ENCODE data around the gene MED17.

GRCh38 chr11:93735627-93736026, 48.5 kb upstream of the MED17 start:
- TF ChIP-seq CTCF (conservative IDR thresholded peaks at IDR 0.05) = no peak
- no peak for TF ChIP-seq ZFX (IDR thresholded peaks at IDR 0.05)

Data from C4-2B (cell line).